ENCODE measurements around the gene C1orf232.

Gene C1orf232

DNA sequence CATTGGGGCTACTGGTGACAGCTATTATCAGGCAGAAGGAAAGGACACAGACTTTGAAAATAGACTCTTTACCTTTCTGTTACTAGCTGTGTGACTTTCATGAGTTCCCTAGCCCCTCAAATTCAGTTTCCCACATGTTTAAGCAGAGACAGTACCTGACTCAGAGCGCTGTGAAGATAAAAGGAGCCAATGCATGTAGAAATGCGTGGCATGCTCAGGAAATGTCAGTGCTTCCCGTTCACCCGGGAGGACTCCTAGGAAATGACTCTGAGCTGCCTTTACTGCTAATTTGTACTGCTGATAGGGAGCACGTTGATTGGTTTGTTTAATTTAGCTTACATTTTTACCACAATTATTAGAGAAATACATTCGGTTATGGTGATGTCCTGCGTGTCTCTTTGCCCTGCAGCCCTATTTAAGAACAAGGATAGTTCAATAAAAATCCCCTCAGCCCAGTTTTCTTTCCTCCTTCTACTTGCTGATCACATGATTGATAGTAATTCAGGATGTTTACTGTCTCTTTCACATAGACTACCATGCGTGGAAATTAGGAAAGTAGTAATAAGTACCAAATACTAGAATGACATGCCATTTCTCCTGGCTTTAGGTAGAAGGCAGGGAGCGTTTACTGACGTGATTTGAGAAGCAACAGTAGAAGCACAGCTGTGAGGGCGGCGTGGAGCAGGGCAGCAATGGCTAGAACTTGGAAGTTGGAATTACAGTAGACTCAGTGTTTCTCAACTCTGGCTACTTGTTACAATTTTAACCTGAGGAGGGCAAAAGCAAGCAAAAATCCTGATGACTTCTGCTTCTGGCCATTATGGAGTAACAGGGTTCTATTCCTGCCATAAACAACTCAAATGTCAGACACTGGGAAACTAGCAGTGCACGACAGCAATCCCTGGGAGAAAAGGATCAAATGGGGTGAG lies 41.3 kb downstream of the C1orf232 start:
- no peak overlapping the region for H3K4me3 ChIP-seq (ENCODE audit: low read depth, low read length)
- no peaks in the 10 kb centered on the region for H3K27me3 ChIP-seq (ENCODE audit: control insufficient read depth, insufficient read depth, low read length)
- no peak overlapping the region for H2AFZ ChIP-seq
- H3K9ac ChIP-seq = no peak overlapping the region
- H3K27ac ChIP-seq = no peak overlapping the region
- no peaks in the 10 kb centered on the region for H3K36me3 ChIP-seq (ENCODE audit: control insufficient read depth, insufficient read depth, low read length)
- TF ChIP-seq, protein P1, sequence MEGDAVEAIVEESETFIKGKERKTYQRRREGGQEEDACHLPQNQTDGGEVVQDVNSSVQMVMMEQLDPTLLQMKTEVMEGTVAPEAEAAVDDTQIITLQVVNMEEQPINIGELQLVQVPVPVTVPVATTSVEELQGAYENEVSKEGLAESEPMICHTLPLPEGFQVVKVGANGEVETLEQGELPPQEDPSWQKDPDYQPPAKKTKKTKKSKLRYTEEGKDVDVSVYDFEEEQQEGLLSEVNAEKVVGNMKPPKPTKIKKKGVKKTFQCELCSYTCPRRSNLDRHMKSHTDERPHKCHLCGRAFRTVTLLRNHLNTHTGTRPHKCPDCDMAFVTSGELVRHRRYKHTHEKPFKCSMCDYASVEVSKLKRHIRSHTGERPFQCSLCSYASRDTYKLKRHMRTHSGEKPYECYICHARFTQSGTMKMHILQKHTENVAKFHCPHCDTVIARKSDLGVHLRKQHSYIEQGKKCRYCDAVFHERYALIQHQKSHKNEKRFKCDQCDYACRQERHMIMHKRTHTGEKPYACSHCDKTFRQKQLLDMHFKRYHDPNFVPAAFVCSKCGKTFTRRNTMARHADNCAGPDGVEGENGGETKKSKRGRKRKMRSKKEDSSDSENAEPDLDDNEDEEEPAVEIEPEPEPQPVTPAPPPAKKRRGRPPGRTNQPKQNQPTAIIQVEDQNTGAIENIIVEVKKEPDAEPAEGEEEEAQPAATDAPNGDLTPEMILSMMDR (IDR thresholded peaks at IDR 0.05) = no peak
- H3K4me1 ChIP-seq = no peaks in the 10 kb centered on the region
- no peaks in the 10 kb centered on the region for H3K79me2 ChIP-seq
- no peaks in the 10 kb centered on the region for H3K9me3 ChIP-seq (ENCODE audit: control insufficient read depth, low read length)
- no peak overlapping the region for H3K4me2 ChIP-seq (ENCODE audit: low read length)

DNA sequence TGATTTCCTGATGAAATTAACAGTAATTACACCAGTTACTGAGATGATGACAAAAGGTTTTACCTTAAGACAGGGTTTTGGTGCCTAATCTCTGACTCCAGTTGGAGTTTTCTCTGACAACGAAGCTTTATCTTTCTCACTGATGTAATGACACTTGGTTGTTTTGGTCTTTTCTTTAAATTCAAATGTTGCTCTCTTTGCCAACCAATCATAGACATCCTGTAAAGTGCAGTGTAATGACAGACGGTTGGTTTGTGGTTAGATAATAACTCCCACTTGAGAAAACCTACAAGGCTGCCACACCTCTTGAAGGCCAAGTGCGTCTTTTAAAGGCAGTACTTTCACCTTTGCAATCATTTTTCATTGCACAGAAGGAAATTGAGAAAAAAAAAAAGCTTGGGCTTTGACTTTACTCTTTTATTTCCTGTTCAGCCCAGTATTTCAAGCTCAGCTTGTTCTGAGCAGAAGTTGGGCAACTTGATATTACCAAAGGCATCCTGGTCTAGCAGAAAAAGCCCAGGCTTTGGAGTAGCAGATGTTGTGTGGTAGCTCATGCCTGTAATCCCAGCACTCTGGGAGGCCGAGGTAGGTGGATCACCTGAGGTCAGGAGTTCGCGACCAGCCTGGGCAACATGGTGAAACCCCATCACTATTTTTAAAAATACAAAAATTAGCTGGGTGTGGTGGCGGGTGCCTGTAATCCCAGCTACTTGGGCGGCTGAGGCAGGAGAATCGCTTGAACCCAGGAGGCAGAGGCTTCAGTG lies 42.3 kb downstream of the C1orf232 start:
- H3K9me3 ChIP-seq (ENCODE audit: control insufficient read depth, low read length) = no peaks in the 10 kb centered on the region
- TF ChIP-seq, protein P1 (IDR thresholded peaks at IDR 0.05) = no peak
- no peak overlapping the region for H3K4me3 ChIP-seq (ENCODE audit: low read depth, low read length)
- no peak overlapping the region for H3K9ac ChIP-seq
- H2AFZ ChIP-seq = no peak overlapping the region
- H3K79me2 ChIP-seq = no peaks in the 10 kb centered on the region
- no peaks in the 10 kb centered on the region for H3K27me3 ChIP-seq (ENCODE audit: control insufficient read depth, insufficient read depth, low read length)
- H3K4me1 ChIP-seq = peaks cover 3% of the 10 kb centered on the region
- H3K36me3 ChIP-seq (ENCODE audit: control insufficient read depth, insufficient read depth, low read length) = no peaks in the 10 kb centered on the region
- no peak overlapping the region for H3K27ac ChIP-seq
- no peak overlapping the region for H3K4me2 ChIP-seq (ENCODE audit: low read length)

DNA sequence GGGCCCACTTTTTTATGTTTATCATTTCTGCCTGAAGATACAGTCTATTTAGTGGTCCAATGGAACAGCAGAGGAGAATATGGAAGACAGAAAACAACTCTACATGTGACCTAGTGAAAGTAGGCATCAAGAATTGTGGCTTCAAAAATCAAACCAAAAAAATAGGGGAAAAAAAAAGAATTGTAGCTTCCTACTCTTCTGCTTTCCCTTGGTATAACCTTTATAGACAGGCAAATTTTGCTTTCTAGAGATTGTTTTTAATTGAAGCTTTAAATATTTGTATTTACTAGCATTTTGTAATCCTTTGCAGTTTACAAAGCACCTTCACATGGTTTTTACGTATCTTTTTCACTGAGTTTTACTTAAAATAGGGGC lies 42.8 kb downstream of the C1orf232 start:
- no peak overlapping the region for H2AFZ ChIP-seq
- no peak overlapping the region for H3K4me2 ChIP-seq (ENCODE audit: low read length)
- H3K4me3 ChIP-seq (ENCODE audit: low read depth, low read length) = no peak overlapping the region
- H3K79me2 ChIP-seq = no peaks in the 10 kb centered on the region
- peaks cover 5% of the 10 kb centered on the region for H3K4me1 ChIP-seq
- no peaks in the 10 kb centered on the region for H3K36me3 ChIP-seq (ENCODE audit: control insufficient read depth, insufficient read depth, low read length)
- H3K27me3 ChIP-seq (ENCODE audit: control insufficient read depth, insufficient read depth, low read length) = no peaks in the 10 kb centered on the region
- H3K27ac ChIP-seq = no peak overlapping the region
- TF ChIP-seq, protein P1 (IDR thresholded peaks at IDR 0.05) = no peak
- no peak overlapping the region for H3K9ac ChIP-seq
- no peaks in the 10 kb centered on the region for H3K9me3 ChIP-seq (ENCODE audit: control insufficient read depth, low read length)

DNA sequence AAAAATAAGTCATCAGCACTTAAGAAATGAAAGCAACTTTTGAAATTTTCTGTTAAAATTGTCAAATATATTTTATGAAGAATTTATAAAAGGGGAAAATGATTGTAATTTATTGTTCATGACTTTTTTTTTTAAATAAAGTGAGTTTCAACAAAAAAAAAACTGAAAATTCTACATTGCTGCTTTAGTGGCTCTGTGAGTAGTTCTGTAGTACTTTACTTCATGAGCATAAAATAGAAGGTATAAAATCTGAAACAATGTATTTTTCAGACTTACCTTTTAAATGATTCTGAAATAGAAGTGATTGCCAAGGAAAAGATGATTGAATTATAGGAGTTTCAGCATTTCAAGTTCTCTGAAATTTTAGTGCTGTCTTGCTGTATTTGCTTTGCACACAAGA lies 43.4 kb downstream of the C1orf232 start:
- Histone ChIP-seq H3K4me1 (peaks cover 5% of the 10 kb centered on the region), H3K9ac (no peak overlapping the region), H3K27ac (no peak overlapping the region)

More for the DNA sequence above, 43.4 kb downstream of the C1orf232 start:
- Histone ChIP-seq H3K79me2 (no peaks in the 10 kb centered on the region), H3K4me3 (ENCODE audit: low read depth, low read length) (no peak overlapping the region), H2AFZ (no peak overlapping the region), H3K9me3 (ENCODE audit: control insufficient read depth, low read length) (no peaks in the 10 kb centered on the region), H3K36me3 (ENCODE audit: control insufficient read depth, insufficient read depth, low read length) (no peaks in the 10 kb centered on the region), H3K27me3 (ENCODE audit: control insufficient read depth, insufficient read depth, low read length) (no peaks in the 10 kb centered on the region), H3K4me2 (ENCODE audit: low read length) (no peak overlapping the region)
- TF ChIP-seq, protein P1 (IDR thresholded peaks at IDR 0.05) = no peak

Data from parathyroid adenoma (tissue), 2 donors.